ENCODE data around the gene ZNF792.
"Not testable (repeated sequence)": the region's sequence is repeated elsewhere in the genome, so short reads cannot be mapped to it uniquely, and the experiment has no call there.

ZNF792 gene

GRCh38 chr19:34925278-34925855, 38.7 kb downstream of the ZNF792 start:
- no peak for DNase-seq (ENCODE audit: low read depth)

GRCh38 chr19:34920090-34920786, 43.8 kb downstream of the ZNF792 start:
- not testable (repeated sequence) for DNase-seq (ENCODE audit: low read depth)

- no peak for DNase-seq (ENCODE audit: low read depth)
Observed at GRCh38 chr19:34918190-34918589, 45.8 kb downstream of the ZNF792 start.

- DNase-seq (ENCODE audit: low read depth) = not testable (repeated sequence)
Observed at GRCh38 chr19:34917144-34917543, 46.9 kb downstream of the ZNF792 start.

- DNase-seq (ENCODE audit: low read depth) = no peak
Observed at GRCh38 chr19:34910770-34911169, 53.3 kb downstream of the ZNF792 start.
